ENCODE measurements around the gene ADAMTSL5. TPM values are rescaled to one million over a fixed set of nuclear protein-coding genes. Genes with fewer than 3 reads are reported as not detected.
"Not testable (repeated sequence)": the region's sequence is repeated elsewhere in the genome, so short reads cannot be mapped to it uniquely, and the experiment has no call there.

Gene ADAMTSL5
- total and polyA plus RNA-seq, 4 experiments from 2014 or later: 1.5 to 3.6 (median 2.4) TPM

- H3K4me3 ChIP-seq (ENCODE audit: low read length in 2 of 2): no peak overlapping the region
- ChIA-PET POLR2A (ENCODE audit: partially characterized antibody) (no interaction called here), CTCF (ENCODE audit: partially characterized antibody) (no interaction called here)
- peaks cover 4 to 7% of the 10 kb centered on the region in 2 donors for H3K36me3 Mint-ChIP-seq
- intact Hi-C loops (cut with micrococcal nuclease): no loop called here
- H3K27me3 Mint-ChIP-seq: no peaks in the 10 kb centered on the region
- no peak overlapping the region for H3K27ac ChIP-seq (ENCODE audit: low read depth, low read length)
- H3K36me3 ChIP-seq (ENCODE audit: insufficient read depth, low read length): no peaks in the 10 kb centered on the region
- no peaks in the 10 kb centered on the region for H3K27me3 ChIP-seq (ENCODE audit: insufficient read depth, low read length)
- no peak overlapping the region for H3K4me3 Mint-ChIP-seq
- H3K27ac Mint-ChIP-seq: no peak overlapping the region
- peak in 1 of 5 donors; percentile 16 for DNase-seq
- no peaks in the 10 kb centered on the region for H3K9me3 Mint-ChIP-seq
- peaks cover 14% of the 10 kb centered on the region for H3K4me1 ChIP-seq (ENCODE audit: insufficient read depth, low read length)
- H3K9me3 ChIP-seq (ENCODE audit: control insufficient read depth in 1 of 2, low read length in 2 of 2): no peaks in the 10 kb centered on the region
- peaks cover 6 to 23% (median 14%) of the 10 kb centered on the region in 4 donors for H3K4me1 Mint-ChIP-seq
Measured at GRCh38 chr19:1481893-1482360, 30.9 kb downstream of the ADAMTSL5 start.

DNA sequence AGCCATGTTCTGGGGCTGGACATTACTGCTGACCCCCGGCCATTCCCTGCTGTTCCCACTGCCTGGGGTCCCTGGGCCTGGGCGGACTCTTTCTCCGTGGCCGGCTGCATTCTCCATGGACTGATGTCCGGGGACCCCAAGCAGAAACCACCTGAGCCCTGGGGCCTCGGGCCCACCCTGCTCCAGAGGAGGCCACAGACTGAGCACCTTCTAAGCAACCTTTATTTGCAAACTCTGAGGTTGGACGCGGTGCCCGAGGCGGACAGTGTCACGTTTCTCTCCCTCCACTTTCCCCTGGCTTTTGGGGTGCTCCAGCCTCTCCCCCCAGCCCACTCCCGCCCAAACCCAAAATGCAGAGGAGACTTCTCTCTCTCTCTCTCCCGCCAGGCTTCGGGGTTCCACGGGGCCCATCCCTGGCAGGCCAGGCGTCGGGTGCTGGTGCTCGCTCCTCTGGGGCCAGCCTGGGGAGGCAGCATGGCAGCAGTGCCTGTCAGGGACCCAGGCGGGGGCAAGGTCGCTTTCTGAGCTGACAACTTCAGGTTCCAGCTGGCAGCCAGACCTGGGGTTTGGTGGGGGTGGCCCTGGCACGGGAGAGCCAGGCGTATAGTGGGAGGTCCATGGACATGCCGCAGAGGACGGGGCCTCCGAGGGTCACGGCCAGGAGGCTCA is 31.5 kb downstream of the ADAMTSL5 start:
- ChIA-PET POLR2A (ENCODE audit: partially characterized antibody) (no interaction called here), CTCF (ENCODE audit: partially characterized antibody) (no interaction called here)
- Histone ChIP-seq H3K27ac (ENCODE audit: low read depth, low read length) (no peak overlapping the region), H3K4me1 (ENCODE audit: insufficient read depth, low read length) (peaks cover 14% of the 10 kb centered on the region), H3K27me3 (ENCODE audit: insufficient read depth, low read length) (no peaks in the 10 kb centered on the region), H3K36me3 (ENCODE audit: insufficient read depth, low read length) (no peaks in the 10 kb centered on the region), H3K9me3 (ENCODE audit: control insufficient read depth in 1 of 2, low read length in 2 of 2) (no peaks in the 10 kb centered on the region), H3K4me3 (ENCODE audit: low read length in 2 of 2) (no peak overlapping the region)
- Mint-ChIP-seq H3K4me3 (no peak overlapping the region), H3K36me3 (peaks cover 4 to 7% of the 10 kb centered on the region in 2 donors), H3K27ac (no peak overlapping the region), H3K27me3 (no peaks in the 10 kb centered on the region), H3K9me3 (no peaks in the 10 kb centered on the region), H3K4me1 (peaks cover 6 to 27% (median 14%) of the 10 kb centered on the region in 4 donors)
- peak in 1 of 5 donors; percentile 33 for DNase-seq
- intact Hi-C loops (cut with micrococcal nuclease): no loop called here

- H3K36me3 ChIP-seq (ENCODE audit: insufficient read depth, low read length): no peaks in the 10 kb centered on the region
- ChIA-PET CTCF (ENCODE audit: partially characterized antibody) (no interaction called here), POLR2A (ENCODE audit: partially characterized antibody) (interaction anchor here (0.7 to 1.5 kb wide), 3 partner anchors 9 to 12 kb away, joined by 3 to 5 read pairs (median 4); partner anchors contain the start of gene REEP6)
- H3K27ac ChIP-seq (ENCODE audit: low read depth, low read length): peak within 1 kb of the TSS; percentile 76
- DNase-seq: peak; percentile 87 to 91 (median 89)
- Mint-ChIP-seq H3K27me3 (no peaks in the 10 kb centered on the region), H3K9me3 (no peaks in the 10 kb centered on the region), H3K27ac (peak within 1 kb of the TSS; percentile 87 to 99 (median 97)), H3K4me1 (peaks cover 6 to 32% (median 14%) of the 10 kb centered on the region in 4 donors), H3K36me3 (peaks cover 4 to 7% of the 10 kb centered on the region in 2 donors), H3K4me3 (peak within 1 kb of the TSS; percentile 97 to 100 (median 98))
- intact Hi-C loops (cut with micrococcal nuclease): loop anchor here (1.0 kb wide), 2 partner anchors 9 to 11 kb away; partner anchors contain the start of gene PCSK4
- H3K27me3 ChIP-seq (ENCODE audit: insufficient read depth, low read length): no peaks in the 10 kb centered on the region
- peaks cover 14% of the 10 kb centered on the region for H3K4me1 ChIP-seq (ENCODE audit: insufficient read depth, low read length)
- no peaks in the 10 kb centered on the region for H3K9me3 ChIP-seq (ENCODE audit: control insufficient read depth in 1 of 2, low read length in 2 of 2)
- H3K4me3 ChIP-seq (ENCODE audit: low read length in 2 of 2): peak within 1 kb of the TSS; percentile 46 to 52
Measured at GRCh38 chr19:1478934-1479707, 33.7 kb downstream of the ADAMTSL5 start, which contains the start of gene C19orf25. Gene C19orf25, minus strand, starts transcription at chr19:1479215. Its CDS starts 312 bp downstream, at chr19:1478903.

DNA sequence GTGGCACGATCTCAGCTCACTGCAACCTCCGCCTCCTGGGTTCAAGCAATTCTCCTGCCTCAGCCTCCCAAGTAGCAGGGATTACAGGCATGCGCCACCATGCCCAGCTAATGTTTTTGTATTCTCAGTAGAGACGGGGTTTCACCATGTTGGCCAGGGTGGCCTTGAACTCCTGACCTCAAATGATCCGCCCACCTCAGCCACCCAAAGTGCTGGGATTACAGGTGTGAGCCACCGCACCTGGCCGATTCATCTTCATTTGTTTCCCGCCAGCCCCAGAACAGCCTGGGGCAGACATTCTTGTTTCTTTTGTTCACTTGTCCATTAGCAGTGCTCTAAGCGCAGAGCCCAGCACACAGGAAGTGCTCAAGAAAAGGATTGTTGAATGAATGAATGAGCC is 35.8 kb downstream of the ADAMTSL5 start:
- H3K4me3 Mint-ChIP-seq: peak overlapping the region; percentile 29 to 73 (median 58)
- POLR2A ChIA-PET (ENCODE audit: partially characterized antibody): interaction anchor here (1.6 to 2.1 kb wide), 2 partner anchors 9 to 14 kb away, joined by 8 to 9 read pairs; partner anchors contain the start of genes PCSK4 and REEP6
- H3K9me3 ChIP-seq (ENCODE audit: control insufficient read depth in 1 of 2, low read length in 2 of 2); H3K36me3 ChIP-seq (ENCODE audit: insufficient read depth, low read length); H3K27me3 ChIP-seq (ENCODE audit: insufficient read depth, low read length); intact Hi-C loops (cut with micrococcal nuclease); H3K27me3 Mint-ChIP-seq; CTCF ChIA-PET (ENCODE audit: partially characterized antibody); H3K4me3 ChIP-seq (ENCODE audit: low read length in 2 of 2); H3K36me3 Mint-ChIP-seq; H3K27ac ChIP-seq (ENCODE audit: low read depth, low read length); H3K9me3 Mint-ChIP-seq: not testable (repeated sequence)
- H3K27ac Mint-ChIP-seq: peak overlapping the region in 1 of 7 donors; percentile 7
- peaks cover 16% of the 10 kb centered on the region for H3K4me1 ChIP-seq (ENCODE audit: insufficient read depth, low read length)
- DNase-seq: peak in 1 of 5 donors; percentile 9
- peaks cover 8 to 41% (median 16%) of the 10 kb centered on the region in 4 donors for H3K4me1 Mint-ChIP-seq

- H3K9me3 Mint-ChIP-seq: no peaks in the 10 kb centered on the region
- no peaks in the 10 kb centered on the region for H3K9me3 ChIP-seq (ENCODE audit: control insufficient read depth in 1 of 2, low read length in 2 of 2)
- no peaks in the 10 kb centered on the region for H3K27me3 ChIP-seq (ENCODE audit: insufficient read depth, low read length)
- no peak overlapping the region for H3K4me3 ChIP-seq (ENCODE audit: low read length in 2 of 2)
- peaks cover 4 to 7% of the 10 kb centered on the region in 2 donors for H3K36me3 Mint-ChIP-seq
- peaks cover 8 to 52% (median 21%) of the 10 kb centered on the region in 4 donors for H3K4me1 Mint-ChIP-seq
- ChIA-PET POLR2A (ENCODE audit: partially characterized antibody) (no interaction called here), CTCF (ENCODE audit: partially characterized antibody) (interaction anchor here (0.7 to 1.7 kb wide), 2 partner anchors 15 to 22 kb away, joined by 3 to 4 read pairs; partner anchors contain the start of genes PCSK4 and REEP6)
- intact Hi-C loops (cut with micrococcal nuclease): no loop called here
- H3K4me3 Mint-ChIP-seq: peak overlapping the region in 2 of 8 donors; percentile 15 to 17
- H3K4me1 ChIP-seq (ENCODE audit: insufficient read depth, low read length): peaks cover 27% of the 10 kb centered on the region
- peak overlapping the region in 1 of 7 donors; percentile 8 for H3K27ac Mint-ChIP-seq
- no peaks in the 10 kb centered on the region for H3K36me3 ChIP-seq (ENCODE audit: insufficient read depth, low read length)
- peak in 1 of 5 donors; percentile 22 for DNase-seq
- no peak overlapping the region for H3K27ac ChIP-seq (ENCODE audit: low read depth, low read length)
- H3K27me3 Mint-ChIP-seq: peaks cover 0 to 1% of the 10 kb centered on the region in 2 donors
Measured at GRCh38 chr19:1475751-1476437, 36.9 kb downstream of the ADAMTSL5 start.

GRCh38 chr19:1474765-1475351 is 38.0 kb downstream of the ADAMTSL5 start:
- Mint-ChIP-seq H3K27ac (no peak overlapping the region), H3K9me3 (no peaks in the 10 kb centered on the region), H3K4me3 (peak overlapping the region in 1 of 8 donors; percentile 12), H3K4me1 (peaks cover 8 to 53% (median 23%) of the 10 kb centered on the region in 4 donors), H3K36me3 (peaks cover 4 to 7% of the 10 kb centered on the region in 2 donors), H3K27me3 (peaks cover 0 to 1% of the 10 kb centered on the region in 2 donors)
- H3K9me3 ChIP-seq (ENCODE audit: control insufficient read depth in 1 of 2, low read length in 2 of 2): no peaks in the 10 kb centered on the region
- ChIA-PET CTCF (ENCODE audit: partially characterized antibody) (interaction anchor here (1.7 kb wide), 1 partner anchor 16 kb away, joined by 4 read pairs; the partner anchor contains the start of genes PCSK4 and REEP6), POLR2A (ENCODE audit: partially characterized antibody) (interaction anchor here (1.3 kb wide), 1 partner anchor 30 kb away, joined by 5 read pairs; no protein-coding TSS in a partner anchor)
- H3K4me3 ChIP-seq (ENCODE audit: low read length in 2 of 2): no peak overlapping the region
- H3K27me3 ChIP-seq (ENCODE audit: insufficient read depth, low read length): no peaks in the 10 kb centered on the region
- peak in 1 of 5 donors; percentile 10 for DNase-seq
- no peak overlapping the region for H3K27ac ChIP-seq (ENCODE audit: low read depth, low read length)
- no peaks in the 10 kb centered on the region for H3K36me3 ChIP-seq (ENCODE audit: insufficient read depth, low read length)
- peaks cover 36% of the 10 kb centered on the region for H3K4me1 ChIP-seq (ENCODE audit: insufficient read depth, low read length)
- intact Hi-C loops (cut with micrococcal nuclease): no loop called here
